B cell (primary cell): Measurements from ENCODE around the gene RTN4. TPM values are rescaled to one million over a fixed set of nuclear protein-coding genes. Genes with fewer than 3 reads are reported as not detected.
A peak's percentile ranks its signal among the peaks of the same experiment; 100 is the strongest.

Source experiments
- ATAC-seq: fragments of 200-7000 bp; cut with Tn5 transposase; one replicate; pipeline ENCODE4 v1.10.0; 2021; ENCODE audit warnings: low read depth, mild to moderate bottlenecking, moderate number of reproducible peaks, moderate library complexity
- CTCF ChIA-PET: fragments of 350-600 bp; sonication (Branson Sonifier 250); formaldehyde crosslinking; loops from one replicate; lab custom pipeline; 2021; ENCODE audit warnings: antibody characterized with exemption, inconsistent platforms; lab: Charles Lee
- POLR2A ChIA-PET: fragments of 350-600 bp; sonication (Branson Sonifier 250); formaldehyde crosslinking; loops from one replicate; lab custom pipeline; 2021; ENCODE audit warnings: antibody characterized with exemption; lab: Charles Lee
- DNase-seq: peaks from one replicate; pipeline ENCODE4 v3.0.0; 2013
- H2AFZ ChIP-seq: 2 replicates; pipeline ENCODE4 v1.6.1; 2012; ENCODE audit warnings: mild to moderate bottlenecking, low read depth, low read length; ENCODE audit not compliant: insufficient read depth, poor library complexity, severe bottlenecking
- H3K27ac ChIP-seq, 2 donors: 1 replicate in 1 of 2; 2 replicates in 1 of 2; pipeline ENCODE4 v1.5.1; 2012 to 2013; ENCODE audit warnings: low read length in 2 of 2, mild to moderate bottlenecking in 2 of 2, moderate library complexity in 1 of 2
- H3K27me3 ChIP-seq, 4 experiments: fragments of 200-600 bp in 1 of 4; sonication (generic) in 1 of 4; replicated peaks in 1 of 4; 1 replicate in 2 of 4; 2 replicates in 2 of 4; pipeline versions ENCODE4 v1.6.1 to v1.7.0; 2013 to 2016; ENCODE audit warnings: low read length in 3 of 4, mild to moderate bottlenecking in 2 of 4, mixed read lengths in 1 of 4, moderate library complexity in 1 of 4; ENCODE audit not compliant: insufficient read depth in 4 of 4, control insufficient read depth in 3 of 4; ENCODE audit errors: control extremely low read depth in 1 of 4
- H3K36me3 ChIP-seq, 2 experiments: replicated peaks in 1 of 2; 1 replicate in 1 of 2; 2 replicates in 1 of 2; pipeline versions ENCODE4 v1.6.1 to v1.7.1; 2013; ENCODE audit warnings: low read length in 1 of 2; ENCODE audit not compliant: insufficient read depth in 2 of 2, control insufficient read depth in 1 of 2; ENCODE audit errors: control extremely low read depth in 1 of 2, extremely low read depth in 1 of 2
- H3K4me1 ChIP-seq, 2 donors: fragments of 200-600 bp in 1 of 2; sonication (generic) in 1 of 2; 1 replicate in 1 of 2; 2 replicates in 1 of 2; pipeline versions ENCODE4 v1.5.1 to v1.6.1; 2013 to 2017; ENCODE audit warnings: low read length in 2 of 2; ENCODE audit not compliant: control insufficient read depth in 2 of 2, insufficient read depth in 2 of 2
- H3K4me2 ChIP-seq: replicated peaks from 2 replicates; pipeline ENCODE3; 2012; ENCODE audit warnings: mild to moderate bottlenecking, low read depth, low read length; ENCODE audit not compliant: poor library complexity, severe bottlenecking
- H3K4me3 ChIP-seq, 5 experiments: fragments of 200-600 bp in 1 of 5; sonication (generic) in 1 of 5; 1 replicate in 3 of 5; 2 replicates in 2 of 5; pipeline versions ENCODE4 v1.5.1 to v1.7.0; 2011 to 2016; ENCODE audit warnings: low read length in 4 of 5, mild to moderate bottlenecking in 4 of 5, low read depth in 2 of 5, control low read depth in 1 of 5, moderate library complexity in 1 of 5; ENCODE audit not compliant: insufficient read depth in 1 of 5; ENCODE audit errors: control extremely low read depth in 1 of 5, extremely low read depth in 1 of 5
- H3K79me2 ChIP-seq: fragments of 200-600 bp; sonication (generic); one replicate; pipeline ENCODE4 v1.6.0; 2016; ENCODE audit warnings: low read length; ENCODE audit not compliant: control insufficient read depth, insufficient read depth
- H3K9ac ChIP-seq: fragments of 200-600 bp; sonication (generic); 2 replicates; pipeline ENCODE4 v1.6.1; 2017; ENCODE audit warnings: mild to moderate bottlenecking, low read length, moderate library complexity
- H3K9me3 ChIP-seq, 3 donors: one replicate each; pipeline versions ENCODE4 v1.6.1 to v1.7.1; 2013; ENCODE audit warnings: low read length in 2 of 3; ENCODE audit not compliant: control insufficient read depth in 2 of 3, insufficient read depth in 1 of 3; ENCODE audit errors: control extremely low read depth in 1 of 3
- H4K20me1 ChIP-seq: 2 replicates; pipeline ENCODE4 v1.6.0; 2012; ENCODE audit warnings: mild to moderate bottlenecking, low read length; ENCODE audit not compliant: insufficient read depth, control insufficient read depth, poor library complexity, severe bottlenecking
- H3K27ac Mint-ChIP-seq: one replicate; pipeline ENCODE4 v1.8.0; 2021; ENCODE audit warnings: mixed read lengths
- H3K27me3 Mint-ChIP-seq: one replicate; pipeline ENCODE4 v1.8.0; 2021; ENCODE audit warnings: mixed read lengths
- H3K4me1 Mint-ChIP-seq: one replicate; pipeline ENCODE4 v1.8.0; 2021; ENCODE audit warnings: mixed read lengths
- H3K4me3 Mint-ChIP-seq: one replicate; pipeline ENCODE4 v1.8.0; 2021; ENCODE audit warnings: mixed read lengths
- H3K9me3 Mint-ChIP-seq: one replicate; pipeline ENCODE4 v1.8.0; 2022; ENCODE audit warnings: mixed read lengths; ENCODE audit not compliant: insufficient read depth
- EZH2 ChIP-seq: IDR thresholded peaks from 2 replicates; pipeline ENCODE4 v1.6.1; 2012; ENCODE audit warnings: borderline replicate concordance, low read depth, mild to moderate bottlenecking, moderate library complexity, low read length; ENCODE audit not compliant: insufficient read depth, poor library complexity, severe bottlenecking
- WGBS: methylation state at CpG from one replicate; pipeline ENCODE4 v1.1.5; 2013; ENCODE audit warnings: missing lambda C conversion rate; ENCODE audit not compliant: insufficient coverage; 5-methylcytosine and 5-hydroxymethylcytosine counted together
- intact Hi-C: fragments of 100-400 bp; cut with micrococcal nuclease; formaldehyde crosslinking; loops from one replicate; pipeline ENCODE4 v1.10.0; 2022
- polyA plus RNA-seq: library from polyadenylated mRNA; depleted of rRNA; stranded (reverse); fragments of >200 nt; gene quantifications from 2 replicates; pipeline ENCODE4 v1.2.3, GENCODE V29; 2012
- total RNA-seq, 2 donors: library from RNA; stranded (reverse); fragments of 120-200 nt in 1 of 2; gene quantifications; 1 replicate in 1 of 2; 2 replicates in 1 of 2; pipeline versions ENCODE4 v1.2.3 to v1.2.4, GENCODE V29; 2013 to 2022
- TF ChIP-seq, protein P1 (sequence below): fragments of 200-600 bp; IDR thresholded peaks from one replicate; pipeline ENCODE4 v1.8.0; 2022; ENCODE audit warnings: antibody characterized with exemption, mild to moderate bottlenecking

The RTN4 gene
- total and polyA plus RNA-seq, 2 donors (not counting 1 experiment from before 2014, with no cell fraction given), result 30.8 to 65.9 TPM

DNA sequence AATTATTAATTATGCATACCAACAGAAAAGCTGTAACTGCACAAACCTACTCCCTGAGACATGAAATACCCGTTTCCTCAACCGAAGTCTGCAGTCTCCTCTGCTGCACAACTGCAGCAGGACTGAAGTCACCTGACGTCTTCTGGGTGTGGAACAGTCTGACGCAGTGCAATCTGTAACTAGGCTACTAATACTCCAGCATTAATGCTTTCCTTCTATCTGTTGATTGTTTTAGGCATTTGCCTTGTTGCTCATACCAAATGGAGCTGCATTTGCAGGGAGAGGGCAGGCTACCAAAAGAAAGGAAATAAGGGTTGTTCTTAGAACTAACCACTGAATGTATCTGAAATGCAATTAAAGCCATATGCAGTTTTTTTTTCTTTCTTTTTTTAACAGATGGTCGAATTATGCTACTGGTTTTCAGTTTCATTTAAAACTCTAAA is 40.1 kb downstream of the RTN4 start:
- Histone ChIP-seq H3K4me2 (peak overlapping the region; percentile 65), H3K36me3 (peaks cover 0 to under 1% of the 10 kb centered on the region in 2 experiments), H3K9me3 (no peaks in the 10 kb centered on the region), H3K4me3 (peak overlapping the region; percentile 2 to 48 (median 38)), H4K20me1 (peaks cover 24% of the 10 kb centered on the region), H3K27ac (peak overlapping the region; percentile 1 to 73), H3K4me1 (peaks cover 19 to 43% of the 10 kb centered on the region in 2 donors), H3K9ac (peak overlapping the region; percentile 46), H3K27me3 (no peaks in the 10 kb centered on the region), H3K79me2 (peaks cover 100% of the 10 kb centered on the region), H2AFZ (peak overlapping the region; percentile 11)
- H3K4me1 Mint-ChIP-seq, result peaks cover 63% of the 10 kb centered on the region
- ATAC-seq (peak; percentile 95), DNase-seq (peak; percentile 78)
- ChIA-PET CTCF (interaction anchor here (0.6 to 14.5 kb wide), 11 partner anchors 8 to 1134 kb away, joined by 3 to 190 read pairs (median 4); no protein-coding TSS in a partner anchor), POLR2A (no interaction called here)
- H3K27ac Mint-ChIP-seq, result peak overlapping the region; percentile 55
- H3K9me3 Mint-ChIP-seq, result no peaks in the 10 kb centered on the region
- peak overlapping the region; percentile 91 for H3K4me3 Mint-ChIP-seq
- no peaks in the 10 kb centered on the region for H3K27me3 Mint-ChIP-seq
- WGBS, result 0% methylated on average over 3 of the region's 5 CpGs
- intact Hi-C loops, result loop anchor here (5.0 kb wide), 1 partner anchor 422 kb away; no protein-coding TSS in a partner anchor
- TF ChIP-seq, protein P1, sequence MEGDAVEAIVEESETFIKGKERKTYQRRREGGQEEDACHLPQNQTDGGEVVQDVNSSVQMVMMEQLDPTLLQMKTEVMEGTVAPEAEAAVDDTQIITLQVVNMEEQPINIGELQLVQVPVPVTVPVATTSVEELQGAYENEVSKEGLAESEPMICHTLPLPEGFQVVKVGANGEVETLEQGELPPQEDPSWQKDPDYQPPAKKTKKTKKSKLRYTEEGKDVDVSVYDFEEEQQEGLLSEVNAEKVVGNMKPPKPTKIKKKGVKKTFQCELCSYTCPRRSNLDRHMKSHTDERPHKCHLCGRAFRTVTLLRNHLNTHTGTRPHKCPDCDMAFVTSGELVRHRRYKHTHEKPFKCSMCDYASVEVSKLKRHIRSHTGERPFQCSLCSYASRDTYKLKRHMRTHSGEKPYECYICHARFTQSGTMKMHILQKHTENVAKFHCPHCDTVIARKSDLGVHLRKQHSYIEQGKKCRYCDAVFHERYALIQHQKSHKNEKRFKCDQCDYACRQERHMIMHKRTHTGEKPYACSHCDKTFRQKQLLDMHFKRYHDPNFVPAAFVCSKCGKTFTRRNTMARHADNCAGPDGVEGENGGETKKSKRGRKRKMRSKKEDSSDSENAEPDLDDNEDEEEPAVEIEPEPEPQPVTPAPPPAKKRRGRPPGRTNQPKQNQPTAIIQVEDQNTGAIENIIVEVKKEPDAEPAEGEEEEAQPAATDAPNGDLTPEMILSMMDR, result no peak
- TF ChIP-seq EZH2, result no peak
